Neural progenitor cell (in vitro differentiated cells): ENCODE data around the gene TRPM2.

Experiments
- EZH2phosphoT487 ChIP-seq: fragments of 200-600 bp; sonication (generic); IDR thresholded peaks from 2 replicates; pipeline ENCODE4 v1.6.1; 2017; ENCODE audit warnings: antibody characterized with exemption
- TF ChIP-seq, protein P1 (sequence below): fragments of 200-600 bp; sonication (generic); IDR thresholded peaks from 2 replicates; pipeline ENCODE4 v1.5.1; 2017; ENCODE audit warnings: antibody characterized with exemption, mild to moderate bottlenecking

DNA sequence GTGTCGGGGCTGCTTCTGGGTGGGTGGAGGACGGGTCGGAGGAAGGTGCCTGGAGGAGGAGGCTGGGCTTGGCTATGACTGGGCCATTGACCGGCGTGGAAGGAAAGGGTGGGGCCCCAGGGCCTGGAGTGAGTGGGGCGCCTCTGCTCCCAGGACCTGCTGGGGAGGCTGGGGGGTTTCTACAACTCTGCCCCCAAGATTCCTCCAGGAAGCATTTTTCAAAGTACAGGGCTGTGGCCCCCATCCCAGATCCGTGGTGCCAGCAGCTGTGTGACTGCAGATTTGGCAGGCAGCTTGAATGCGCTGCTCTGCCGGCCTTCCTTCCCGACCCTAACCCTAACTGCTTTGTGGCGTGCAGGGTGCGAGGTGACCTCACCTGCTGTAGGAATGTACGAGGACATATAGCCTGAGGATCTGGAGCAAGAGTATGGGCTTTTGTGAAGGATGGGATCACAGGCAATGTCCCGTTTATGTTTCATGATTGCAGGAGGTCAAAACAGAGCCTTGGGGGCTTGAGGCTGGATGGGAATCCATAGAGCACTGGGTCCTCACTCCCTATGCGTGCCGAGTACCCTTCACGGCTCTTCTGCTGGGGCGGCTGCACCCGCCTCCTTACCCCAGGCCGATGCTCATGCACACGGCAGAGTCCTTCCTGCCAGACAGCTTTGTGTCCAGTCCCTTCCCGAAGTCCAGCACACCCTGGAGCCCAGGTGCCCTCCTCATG is 24.7 kb downstream of the TRPM2 start:
- TF ChIP-seq, protein P1, sequence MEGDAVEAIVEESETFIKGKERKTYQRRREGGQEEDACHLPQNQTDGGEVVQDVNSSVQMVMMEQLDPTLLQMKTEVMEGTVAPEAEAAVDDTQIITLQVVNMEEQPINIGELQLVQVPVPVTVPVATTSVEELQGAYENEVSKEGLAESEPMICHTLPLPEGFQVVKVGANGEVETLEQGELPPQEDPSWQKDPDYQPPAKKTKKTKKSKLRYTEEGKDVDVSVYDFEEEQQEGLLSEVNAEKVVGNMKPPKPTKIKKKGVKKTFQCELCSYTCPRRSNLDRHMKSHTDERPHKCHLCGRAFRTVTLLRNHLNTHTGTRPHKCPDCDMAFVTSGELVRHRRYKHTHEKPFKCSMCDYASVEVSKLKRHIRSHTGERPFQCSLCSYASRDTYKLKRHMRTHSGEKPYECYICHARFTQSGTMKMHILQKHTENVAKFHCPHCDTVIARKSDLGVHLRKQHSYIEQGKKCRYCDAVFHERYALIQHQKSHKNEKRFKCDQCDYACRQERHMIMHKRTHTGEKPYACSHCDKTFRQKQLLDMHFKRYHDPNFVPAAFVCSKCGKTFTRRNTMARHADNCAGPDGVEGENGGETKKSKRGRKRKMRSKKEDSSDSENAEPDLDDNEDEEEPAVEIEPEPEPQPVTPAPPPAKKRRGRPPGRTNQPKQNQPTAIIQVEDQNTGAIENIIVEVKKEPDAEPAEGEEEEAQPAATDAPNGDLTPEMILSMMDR: no peak
- TF ChIP-seq EZH2phosphoT487: no peak
